GM12878 (cell line): ENCODE results near the gene ZBTB16.

Source experiments
- CHD2 ChIP-seq: IDR thresholded peaks from 2 replicates; pipeline ENCODE4 v1.6.1; 2011; ENCODE audit warnings: low read depth, low read length, improper control_type of control experiment, borderline replicate concordance
- MXI1 ChIP-seq: fragments of 150-350 bp; IDR thresholded peaks from 2 replicates; pipeline ENCODE4 v1.6.1; 2011; ENCODE audit warnings: low read depth, mild to moderate bottlenecking, inconsistent platforms, low read length, improper control_type of control experiment
- NRF1 ChIP-seq: conservative IDR thresholded peaks from 2 replicates; pipeline ENCODE4 v1.6.1; 2011; ENCODE audit warnings: mild to moderate bottlenecking, low read depth, low read length, improper control_type of control experiment
- POLR2A ChIP-seq: IDR thresholded peaks from 2 replicates; pipeline ENCODE4 v1.6.1; 2011; ENCODE audit warnings: low read depth, mild to moderate bottlenecking, low read length
- POLR2AphosphoS5 ChIP-seq: IDR thresholded peaks from 2 replicates; pipeline ENCODE4 v1.6.1; 2011; ENCODE audit warnings: mild to moderate bottlenecking, low read length, inconsistent platforms
- TF ChIP-seq, protein P1 (sequence below), 3 experiments: IDR thresholded peaks in 2 of 3; conservative IDR thresholded peaks in 1 of 3; 2 replicates each; pipeline ENCODE4 v1.5.1; 2011; ENCODE audit warnings: low read depth in 3 of 3, low read length in 3 of 3, mild to moderate bottlenecking in 3 of 3, control low read depth in 2 of 3, moderate library complexity in 2 of 3, inconsistent platforms in 1 of 3, mixed read lengths in 1 of 3; ENCODE audit not compliant: control insufficient read depth in 2 of 3, insufficient read depth in 1 of 3; ENCODE audit errors: extremely low read depth in 1 of 3

DNA sequence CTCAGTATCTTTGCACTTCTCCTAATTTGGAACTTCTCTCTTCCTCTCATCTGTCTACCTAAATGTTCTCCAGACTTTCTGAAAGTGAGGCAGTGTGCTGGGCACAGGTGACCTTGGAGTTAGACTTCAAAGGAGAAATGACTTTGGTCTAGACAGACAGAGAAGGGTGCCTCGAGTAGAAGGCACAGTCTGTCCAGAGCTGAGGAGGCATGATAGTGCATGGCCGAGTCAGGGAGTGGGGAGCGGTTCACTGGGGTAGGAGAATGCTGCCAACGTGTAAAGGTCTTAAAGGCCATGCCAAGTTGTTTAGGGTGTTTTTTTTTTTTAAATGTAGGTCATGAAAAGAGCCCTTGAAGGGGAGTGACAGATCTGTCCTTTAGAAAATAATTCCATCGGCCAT lies 17.3 kb upstream of the ZBTB16 start:
- TF ChIP-seq, protein P1, sequence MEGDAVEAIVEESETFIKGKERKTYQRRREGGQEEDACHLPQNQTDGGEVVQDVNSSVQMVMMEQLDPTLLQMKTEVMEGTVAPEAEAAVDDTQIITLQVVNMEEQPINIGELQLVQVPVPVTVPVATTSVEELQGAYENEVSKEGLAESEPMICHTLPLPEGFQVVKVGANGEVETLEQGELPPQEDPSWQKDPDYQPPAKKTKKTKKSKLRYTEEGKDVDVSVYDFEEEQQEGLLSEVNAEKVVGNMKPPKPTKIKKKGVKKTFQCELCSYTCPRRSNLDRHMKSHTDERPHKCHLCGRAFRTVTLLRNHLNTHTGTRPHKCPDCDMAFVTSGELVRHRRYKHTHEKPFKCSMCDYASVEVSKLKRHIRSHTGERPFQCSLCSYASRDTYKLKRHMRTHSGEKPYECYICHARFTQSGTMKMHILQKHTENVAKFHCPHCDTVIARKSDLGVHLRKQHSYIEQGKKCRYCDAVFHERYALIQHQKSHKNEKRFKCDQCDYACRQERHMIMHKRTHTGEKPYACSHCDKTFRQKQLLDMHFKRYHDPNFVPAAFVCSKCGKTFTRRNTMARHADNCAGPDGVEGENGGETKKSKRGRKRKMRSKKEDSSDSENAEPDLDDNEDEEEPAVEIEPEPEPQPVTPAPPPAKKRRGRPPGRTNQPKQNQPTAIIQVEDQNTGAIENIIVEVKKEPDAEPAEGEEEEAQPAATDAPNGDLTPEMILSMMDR (IDR thresholded peaks at IDR 0.05 in 2 of 3, conservative IDR thresholded peaks at IDR 0.05 in 1 of 3; ENCODE audit: control insufficient read depth in 2 of 3, extremely low read depth in 1 of 3, insufficient read depth in 1 of 3, low read depth in 3 of 3, low read length in 3 of 3) = no peak
- TF ChIP-seq NRF1 = no peak
- TF ChIP-seq CHD2 = no peak
- no peak for TF ChIP-seq MXI1
- TF ChIP-seq POLR2AphosphoS5 = no peak
- TF ChIP-seq POLR2A = no peak
